ENCODE results near the gene TACC3. TPM values are rescaled to one million over a fixed set of nuclear protein-coding genes. Genes with fewer than 3 reads are reported as not detected.

TACC3 gene
- total RNA-seq, 1 experiment from 2014 or later, result 156 TPM

- H2BK15ac ChIP-seq (ENCODE audit: low read depth, low read length), result no peak overlapping the region
- H2BK12ac ChIP-seq (ENCODE audit: insufficient read length, low read depth, low read length), result no peak overlapping the region
- no peak overlapping the region for H4K5ac ChIP-seq (ENCODE audit: insufficient read length, low read depth, low read length)
- H3K23ac ChIP-seq (ENCODE audit: insufficient read length, low read depth, low read length), result no peak overlapping the region
- Mint-ChIP-seq H3K4me3 (peak overlapping the region; percentile 64 to 86), H3K4me1 (peaks cover 16% of the 10 kb centered on the region in 2 experiments), H3K36me3 (ENCODE audit: insufficient read depth in 1 of 3, low read depth in 3 of 3) (no peaks in the 10 kb centered on the region), H3K27ac (peak overlapping the region in 1 of 3 experiments; percentile 70; a peak in 1 of 7 replicates), H3K27me3 (ENCODE audit: low read depth) (peaks cover 29% of the 10 kb centered on the region), H3K9me3 (peaks cover 2% of the 10 kb centered on the region in 2 experiments; a peak in 1 of 5 replicates)
- no peak overlapping the region for H2BK20ac ChIP-seq (ENCODE audit: low read depth, low read length, poor library complexity, severe bottlenecking)
- no peak overlapping the region for H3K27ac ChIP-seq (ENCODE audit: insufficient read length, low read depth, low read length)
- no CpG with 5 or more reads among the region's 13 CpGs for WGBS (ENCODE audit: extremely low coverage, insufficient read length, low lambda C conversion rate)
- H2BK120ac ChIP-seq (ENCODE audit: low read depth, low read length, poor library complexity, severe bottlenecking), result no peak overlapping the region
- peak overlapping the region; percentile 26 for H3K4me2 ChIP-seq (ENCODE audit: insufficient read depth, insufficient read length, low read length)
- H3K56ac ChIP-seq (ENCODE audit: insufficient read length, low read depth, low read length), result no peak overlapping the region
- no peak overlapping the region for H2AK5ac ChIP-seq (ENCODE audit: insufficient read length, low read length)
- no peaks in the 10 kb centered on the region for H4K20me1 ChIP-seq (ENCODE audit: control insufficient read depth, insufficient read depth, insufficient read length)
- H3T11ph ChIP-seq (ENCODE audit: low read length), result no peak overlapping the region
- peaks cover 2% of the 10 kb centered on the region for H3K23me2 ChIP-seq (ENCODE audit: insufficient read length, low read depth, low read length, poor library complexity, severe bottlenecking)
- H3K27me3 ChIP-seq (ENCODE audit: insufficient read depth, low read length), result peaks cover 7% of the 10 kb centered on the region; the same call in 1 of the 2 replicates
- TF ChIP-seq, protein P1, sequence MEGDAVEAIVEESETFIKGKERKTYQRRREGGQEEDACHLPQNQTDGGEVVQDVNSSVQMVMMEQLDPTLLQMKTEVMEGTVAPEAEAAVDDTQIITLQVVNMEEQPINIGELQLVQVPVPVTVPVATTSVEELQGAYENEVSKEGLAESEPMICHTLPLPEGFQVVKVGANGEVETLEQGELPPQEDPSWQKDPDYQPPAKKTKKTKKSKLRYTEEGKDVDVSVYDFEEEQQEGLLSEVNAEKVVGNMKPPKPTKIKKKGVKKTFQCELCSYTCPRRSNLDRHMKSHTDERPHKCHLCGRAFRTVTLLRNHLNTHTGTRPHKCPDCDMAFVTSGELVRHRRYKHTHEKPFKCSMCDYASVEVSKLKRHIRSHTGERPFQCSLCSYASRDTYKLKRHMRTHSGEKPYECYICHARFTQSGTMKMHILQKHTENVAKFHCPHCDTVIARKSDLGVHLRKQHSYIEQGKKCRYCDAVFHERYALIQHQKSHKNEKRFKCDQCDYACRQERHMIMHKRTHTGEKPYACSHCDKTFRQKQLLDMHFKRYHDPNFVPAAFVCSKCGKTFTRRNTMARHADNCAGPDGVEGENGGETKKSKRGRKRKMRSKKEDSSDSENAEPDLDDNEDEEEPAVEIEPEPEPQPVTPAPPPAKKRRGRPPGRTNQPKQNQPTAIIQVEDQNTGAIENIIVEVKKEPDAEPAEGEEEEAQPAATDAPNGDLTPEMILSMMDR (conservative IDR thresholded peaks at IDR 0.05), result no peak
- no peak overlapping the region for H2AFZ ChIP-seq (ENCODE audit: low read length)
- H4K91ac ChIP-seq (ENCODE audit: insufficient read length, low read depth, low read length), result no peak overlapping the region
- H4K8ac ChIP-seq (replicated peaks; ENCODE audit: insufficient read length, low read depth, low read length), result no peak overlapping the region
- H3K14ac ChIP-seq (ENCODE audit: insufficient read depth, low read length), result no peak overlapping the region
- H3K79me2 ChIP-seq (ENCODE audit: insufficient read depth, low read length), result no peaks in the 10 kb centered on the region
- no peaks in the 10 kb centered on the region for H3K9me3 ChIP-seq (ENCODE audit: control insufficient read depth, low read depth, low read length)
- H3K18ac ChIP-seq (ENCODE audit: insufficient read length, low read depth, low read length), result no peak overlapping the region
- no peak overlapping the region for H2BK5ac ChIP-seq (ENCODE audit: insufficient read length, low read length)
- H3K4ac ChIP-seq (ENCODE audit: low read depth, low read length), result no peak overlapping the region
- no peaks in the 10 kb centered on the region for H3K79me1 ChIP-seq (ENCODE audit: insufficient read depth, low read depth, low read length, poor library complexity, severe bottlenecking)
- H3K4me1 ChIP-seq (ENCODE audit: insufficient read depth, low read length), result no peaks in the 10 kb centered on the region
- H3K9ac ChIP-seq (ENCODE audit: extremely low read depth, insufficient read length, low read length), result no peak overlapping the region
- no peak for DNase-seq
These were observed 38.0 kb upstream of the TACC3 start for GRCh38 chr4:1683261-1683735.
